Measurements from ENCODE around the gene ZBTB48.
"Not testable (repeated sequence)": the region's sequence is repeated elsewhere in the genome, so short reads cannot be mapped to it uniquely, and the experiment has no call there.

Gene ZBTB48

DNA sequence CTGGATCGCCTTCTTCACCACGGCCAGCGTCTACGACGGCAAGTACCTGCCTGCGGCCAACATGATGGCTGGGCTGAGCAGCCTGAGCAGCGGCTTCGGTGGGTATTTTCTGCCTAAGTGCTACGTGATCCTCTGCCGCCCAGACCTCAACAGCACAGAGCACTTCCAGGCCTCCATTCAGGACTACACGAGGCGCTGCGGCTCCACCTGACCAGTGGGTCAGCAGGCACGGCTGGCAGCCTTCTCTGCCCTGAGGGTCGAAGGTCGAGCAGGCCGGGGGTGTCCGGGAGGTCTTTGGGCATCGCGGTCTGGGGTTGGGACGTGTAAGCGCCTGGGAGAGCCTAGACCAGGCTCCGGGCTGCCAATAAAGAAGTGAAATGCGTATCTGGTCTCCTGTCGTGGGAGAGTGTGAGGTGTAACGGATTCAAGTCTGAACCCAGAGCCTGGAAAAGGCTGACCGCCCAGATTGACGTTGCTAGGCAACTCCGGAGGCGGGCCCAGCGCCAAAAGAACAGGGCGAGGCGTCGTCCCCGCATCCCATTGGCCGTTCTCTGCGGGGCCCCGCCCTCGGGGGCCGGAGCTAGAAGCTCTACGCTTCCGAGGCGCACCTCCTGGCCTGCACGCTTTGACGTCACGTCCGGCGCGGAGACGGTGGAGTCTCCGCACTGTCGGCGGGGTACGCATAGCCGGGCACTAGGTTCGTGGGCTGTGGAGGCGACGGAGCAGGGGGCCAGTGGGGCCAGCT lies at the start of gene ZBTB48:
ZBTB48 (plus strand) TSS at position 621 of the 745 bp plus-strand sequence. CDS start 616 bp downstream, outside the sequence.
- DNase-seq = peak; percentile 97

DNA sequence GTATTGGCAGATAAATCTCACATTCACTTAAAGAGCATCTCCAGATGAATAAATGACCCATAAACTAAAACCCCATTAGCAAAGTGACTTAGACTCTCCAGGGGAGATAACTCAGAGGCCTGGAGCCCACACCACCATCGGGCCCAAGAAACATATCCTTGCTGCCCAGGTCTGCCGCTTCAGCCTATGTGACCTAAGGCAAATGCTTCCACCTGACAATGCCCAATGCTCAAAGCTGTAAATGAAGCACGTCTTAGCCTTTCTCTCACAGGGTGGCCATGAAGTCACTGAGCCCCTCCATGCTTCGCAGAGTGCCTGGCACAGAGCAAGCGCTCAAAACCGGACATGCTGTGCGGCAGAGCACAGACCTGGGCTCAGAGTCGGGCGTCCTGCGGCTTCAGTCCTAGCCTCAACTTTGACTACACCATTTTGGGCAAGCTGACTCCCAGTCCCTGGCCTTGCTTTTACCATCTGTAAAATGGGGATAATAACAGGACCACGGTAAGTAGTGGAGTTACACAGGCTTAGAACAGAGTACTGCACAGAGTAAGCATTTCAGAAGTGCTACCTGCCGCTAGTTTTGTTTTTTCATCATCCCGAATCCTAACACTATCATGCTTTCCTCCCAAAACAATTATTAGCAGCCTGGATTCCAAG lies 49.2 kb upstream of the ZBTB48 start:
- DNase-seq = no peak

GRCh38 chr1:6531996-6532395 lies 47.8 kb upstream of the ZBTB48 start:
- DNase-seq = no peak

- no peak for DNase-seq
Measured at GRCh38 chr1:6534248-6534822, 45.5 kb upstream of the ZBTB48 start.

DNA sequence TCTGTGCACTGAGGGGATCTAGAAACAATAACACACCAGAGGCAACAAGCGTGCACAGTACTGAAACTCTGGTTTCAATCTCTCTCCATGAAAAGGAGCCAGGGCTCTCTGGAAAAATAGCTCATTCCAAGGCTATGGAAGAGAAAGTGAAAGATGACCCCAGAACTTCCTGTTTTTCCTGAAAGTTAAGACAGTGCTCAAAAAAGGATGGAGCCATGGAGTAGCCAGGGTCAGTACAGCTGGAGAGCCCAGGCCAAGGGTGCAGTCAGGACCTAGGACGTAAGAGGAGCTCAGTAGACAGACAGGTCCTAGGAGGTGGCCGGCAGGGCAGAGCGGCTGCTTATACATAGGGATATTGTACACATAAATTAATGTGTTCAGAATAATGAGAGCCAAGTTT lies 44.6 kb upstream of the ZBTB48 start:
- no peak for DNase-seq

- DNase-seq = no peak
Measured at GRCh38 chr1:6536291-6536690, 43.5 kb upstream of the ZBTB48 start.

- no peak for DNase-seq
Measured at GRCh38 chr1:6538956-6539355, 40.8 kb upstream of the ZBTB48 start.

DNA sequence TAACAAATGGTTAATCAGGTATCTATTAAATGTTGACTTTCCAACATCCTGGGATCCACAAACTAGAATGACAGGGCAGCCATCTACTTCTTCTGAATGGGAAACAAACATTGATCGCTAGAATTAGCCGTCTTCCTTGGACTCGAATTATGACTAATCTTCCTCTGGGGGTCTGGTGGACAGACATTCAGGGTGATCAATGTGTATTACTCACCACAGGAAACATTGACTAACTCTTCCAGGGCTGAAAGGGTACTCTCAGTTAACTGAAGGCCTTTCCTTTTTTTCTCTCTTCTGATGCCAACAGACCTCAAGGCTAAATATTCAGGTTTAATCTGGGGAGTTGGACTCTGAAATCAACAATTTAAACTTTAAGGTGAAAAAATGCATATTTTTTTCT lies 35.0 kb upstream of the ZBTB48 start:
- no peak for DNase-seq

DNA sequence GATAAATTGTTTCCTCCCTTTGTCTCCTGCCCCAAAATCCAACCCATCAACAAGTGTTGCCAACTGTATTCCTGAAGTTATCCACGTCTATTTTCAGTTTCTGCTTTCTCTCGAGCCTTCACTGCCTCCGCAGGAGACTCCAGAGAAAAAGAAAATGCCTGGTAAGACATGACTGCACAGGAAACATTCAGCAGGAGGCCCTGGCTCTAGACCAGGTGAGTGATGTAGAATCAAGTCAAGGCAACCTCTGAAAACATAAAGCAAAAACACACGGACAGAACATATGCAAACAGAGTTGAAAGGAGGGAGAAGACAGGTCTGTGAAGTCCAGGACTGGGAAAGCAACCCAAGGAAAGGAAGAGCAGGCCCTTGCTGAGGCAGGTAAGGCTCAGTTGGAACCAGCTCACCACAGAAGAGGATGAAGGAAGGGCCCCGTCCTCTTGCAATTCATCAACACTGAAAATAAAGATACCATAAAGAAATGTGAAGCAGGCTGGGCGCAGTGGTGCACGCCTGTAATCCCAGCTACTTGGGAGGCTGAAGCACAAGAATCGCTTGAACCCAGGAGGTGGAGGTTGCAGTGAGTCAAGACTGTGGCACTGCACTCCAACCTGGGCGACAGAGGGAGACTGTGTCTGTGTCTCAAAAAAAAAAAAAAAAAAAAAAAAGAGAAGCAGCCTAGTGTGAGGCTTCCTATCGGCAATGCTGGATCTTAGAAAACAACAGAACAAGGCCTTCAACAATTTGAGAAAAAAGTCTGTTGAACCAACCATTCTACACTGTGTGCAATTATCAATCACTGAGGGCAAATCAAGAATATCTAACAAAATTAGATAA lies 34.3 kb upstream of the ZBTB48 start:
- DNase-seq = no peak

DNA sequence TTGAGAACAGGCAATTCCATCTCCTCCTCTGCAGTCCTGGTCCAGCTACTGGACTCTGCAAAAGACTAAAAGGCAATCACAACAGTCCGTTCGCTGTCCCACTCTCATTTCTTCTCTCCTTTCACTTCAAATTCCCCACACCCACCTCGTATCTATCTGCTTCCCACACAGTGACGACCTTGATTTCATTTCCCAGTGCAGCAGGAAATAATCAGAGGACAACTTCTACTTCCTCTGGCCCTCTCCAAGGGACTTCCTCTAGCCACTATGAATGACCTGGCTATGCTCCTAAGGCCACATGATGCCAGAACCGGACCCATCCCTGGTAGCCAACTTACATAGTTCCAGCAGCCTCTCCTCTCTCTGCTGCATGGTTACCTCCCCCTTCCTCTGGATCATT lies 33.5 kb upstream of the ZBTB48 start:
- no peak for DNase-seq

DNA sequence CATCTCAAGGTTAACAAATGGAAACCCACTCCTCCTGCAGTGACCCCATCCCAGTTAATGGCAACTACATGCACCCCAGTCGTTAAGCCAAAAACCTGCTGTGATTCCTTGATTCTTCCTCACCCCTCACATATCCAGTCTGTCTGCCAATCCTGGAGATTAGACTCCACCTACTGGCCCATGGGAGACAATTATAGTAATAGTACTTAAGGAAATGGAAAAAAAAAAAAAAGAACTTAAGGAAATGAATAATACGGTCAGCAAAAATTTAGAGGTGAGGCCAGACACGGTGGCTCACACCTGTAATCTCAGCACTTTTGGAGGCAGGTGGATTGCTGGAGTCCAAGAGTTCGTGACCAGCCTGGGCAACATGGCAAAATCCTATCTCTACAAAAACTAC lies 32.5 kb upstream of the ZBTB48 start:
- no peak for DNase-seq

GRCh38 chr1:6554031-6554906 lies 25.5 kb upstream of the ZBTB48 start, which contains the start of gene NOL9:
NOL9 (minus strand) TSS chr1:6554513; CDS start chr1:6554502, 11 bp downstream.
- peak; percentile 97 for DNase-seq

- peak; percentile 11 for DNase-seq
Measured at GRCh38 chr1:6554907-6555778, 24.7 kb upstream of the ZBTB48 start, which contains the start of gene TAS1R1. TAS1R1 (plus strand) TSS chr1:6555307; CDS start chr1:6555374, 67 bp downstream.

DNA sequence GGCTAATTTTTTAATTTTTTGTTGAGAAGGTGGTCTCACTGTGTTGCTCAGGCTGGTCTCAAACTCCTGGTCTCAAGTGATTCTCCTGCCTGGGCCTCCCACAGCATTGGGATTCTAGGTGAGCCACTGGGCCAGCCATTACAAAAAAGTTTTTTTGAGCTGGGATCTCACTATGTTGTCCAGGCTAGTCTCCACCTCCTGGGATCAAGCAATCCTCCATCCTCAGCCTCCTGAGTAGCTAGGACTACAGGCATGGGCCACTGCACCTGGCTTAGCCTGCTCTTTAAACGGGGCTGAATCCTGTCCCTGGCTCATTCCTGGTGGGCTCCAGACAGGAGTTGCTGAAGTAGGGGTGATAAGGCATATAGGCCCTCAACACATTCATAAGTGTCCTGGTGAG lies 22.2 kb upstream of the ZBTB48 start:
- no peak for DNase-seq

GRCh38 chr1:6559161-6559560 lies 20.6 kb upstream of the ZBTB48 start:
- DNase-seq = not testable (repeated sequence)

DNA sequence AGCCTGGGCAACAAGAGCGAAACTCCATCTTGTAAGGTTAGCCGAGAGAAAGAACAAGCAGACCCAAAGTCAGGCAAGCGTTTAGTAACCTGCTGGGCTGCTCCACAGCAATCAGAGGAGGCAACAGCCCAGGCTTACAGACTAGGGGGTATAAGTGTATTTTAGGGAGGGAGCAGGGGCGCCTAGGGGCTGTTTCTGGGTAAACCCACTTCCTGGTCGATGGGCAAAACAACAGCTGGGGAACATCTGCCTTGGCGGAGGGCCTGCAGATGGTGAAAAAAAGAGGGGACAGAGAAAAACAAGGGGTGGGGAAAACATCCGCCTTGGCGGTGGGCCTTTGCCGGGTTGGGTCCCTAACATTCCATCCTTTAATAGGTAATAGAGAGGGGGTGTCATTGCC lies 19.5 kb upstream of the ZBTB48 start:
- DNase-seq = no peak

DNA sequence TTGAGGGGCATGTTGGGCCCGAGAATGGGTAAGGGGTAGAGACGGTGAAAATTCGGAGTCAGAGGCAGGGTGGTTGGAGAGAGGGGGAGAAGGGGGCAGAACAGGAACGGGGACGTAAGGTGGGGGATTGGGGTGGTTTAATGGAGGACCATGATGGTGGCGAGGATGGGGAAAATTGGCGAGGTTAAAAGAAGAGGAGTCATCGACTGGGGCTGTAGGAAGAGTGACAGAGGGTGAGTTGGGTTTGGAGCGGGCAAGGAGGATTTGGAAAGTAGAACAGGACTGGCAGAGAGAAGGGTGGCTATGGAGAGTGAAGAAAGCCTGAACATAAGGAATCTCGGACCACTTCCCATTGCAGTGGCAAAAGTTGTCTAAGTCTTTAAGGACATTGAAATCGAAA lies 10.8 kb upstream of the ZBTB48 start:
- DNase-seq = no peak

GRCh38 chr1:6570100-6570499 lies 9.7 kb upstream of the ZBTB48 start:
- DNase-seq = no peak

GRCh38 chr1:6570987-6571386 lies 8.8 kb upstream of the ZBTB48 start:
- DNase-seq = no peak

DNA sequence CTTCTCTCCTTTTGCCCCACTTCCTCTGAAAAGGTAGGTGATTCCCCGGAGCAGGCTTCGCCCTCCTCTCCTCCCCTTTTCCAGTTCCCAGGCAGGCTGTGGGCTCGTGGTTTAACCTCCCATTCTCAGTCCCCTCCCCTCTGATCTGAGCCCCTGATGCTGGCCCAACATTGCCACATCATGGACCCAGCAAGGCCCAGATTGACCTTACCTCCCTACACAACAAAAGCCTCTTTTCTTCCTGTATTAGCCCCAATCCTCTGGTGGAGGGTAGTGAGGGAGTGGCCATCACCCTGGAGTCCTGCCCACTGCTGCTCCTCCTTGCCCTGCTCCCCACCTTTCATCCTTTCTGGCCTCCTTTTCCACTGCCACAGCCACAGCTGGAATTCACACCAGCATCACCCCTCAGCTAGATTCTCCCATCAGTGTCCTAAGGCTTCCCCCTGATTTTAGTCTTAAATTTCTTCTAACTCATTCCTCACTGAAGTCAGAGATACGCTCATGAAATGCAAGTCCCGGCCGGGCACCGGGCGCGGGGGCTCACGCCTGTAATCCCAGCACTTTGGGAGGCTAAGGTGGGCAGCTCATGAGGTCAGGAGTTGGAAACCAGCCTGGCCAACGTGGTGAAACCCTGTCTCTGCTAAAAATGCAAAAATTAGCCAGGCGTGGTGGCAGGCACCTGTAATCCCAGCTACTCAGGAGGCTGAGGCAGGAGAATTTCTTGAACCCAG lies 7.0 kb upstream of the ZBTB48 start:
- DNase-seq = no peak
